Tibial nerve (tissue), 4 donors: ENCODE measurements around the gene C17orf100. TPM values are rescaled to one million over a fixed set of nuclear protein-coding genes. Genes with fewer than 3 reads are reported as not detected.

Source experiments
- DNase-seq, 2 donors: peaks; one replicate each; pipeline ENCODE4 v3.0.0-alpha.2; 2019; ENCODE audit warnings: low spot score in 2 of 2
- H3K27ac ChIP-seq, 4 donors: fragments of 200-600 bp; sonication (generic) in 3 of 4; one replicate each; pipeline ENCODE4 v1.5.1; 2017 to 2019; ENCODE audit warnings: mild to moderate bottlenecking in 1 of 4
- H3K27me3 ChIP-seq, 2 donors: fragments of 200-600 bp; sonication (generic) in 1 of 2; one replicate each; pipeline versions ENCODE4 v1.5.1 to v1.6.0; 2017 to 2019
- H3K36me3 ChIP-seq, 3 donors: fragments of 200-600 bp; sonication (generic); one replicate each; pipeline ENCODE4 v1.5.1; 2018 to 2019
- H3K4me1 ChIP-seq, 4 donors: fragments of 200-600 bp; sonication (generic) in 3 of 4; one replicate each; pipeline ENCODE4 v1.5.1; 2017 to 2019
- H3K4me3 ChIP-seq, 4 donors: fragments of 200-600 bp; sonication (generic) in 3 of 4; one replicate each; pipeline ENCODE4 v1.5.1; 2017 to 2019; ENCODE audit warnings: mild to moderate bottlenecking in 1 of 4, moderate library complexity in 1 of 4
- H3K9me3 ChIP-seq, 4 donors: fragments of 200-600 bp; sonication (generic) in 3 of 4; one replicate each; pipeline ENCODE4 v1.5.1; 2017 to 2019
- EP300 ChIP-seq, 2 donors: sonication (generic); formaldehyde crosslinking; IDR thresholded peaks; one replicate each; pipeline ENCODE4 v1.6.1; 2017; ENCODE audit warnings: antibody characterized with exemption in 2 of 2, mild to moderate bottlenecking in 1 of 2
- POLR2A ChIP-seq, 2 donors: fragments of 450-650 bp; IDR thresholded peaks; one replicate each; pipeline ENCODE4 v1.6.1; 2017; ENCODE audit warnings: antibody characterized with exemption in 2 of 2, mild to moderate bottlenecking in 2 of 2, moderate library complexity in 2 of 2
- WGBS, 2 donors: methylation state at CpG; one replicate each; pipeline ENCODE4 v1.1.5; 2018; 5-methylcytosine and 5-hydroxymethylcytosine counted together
- total RNA-seq, 4 donors: library from RNA; depleted of rRNA; stranded (reverse); fragments of >200 nt; gene quantifications; one replicate each; pipeline ENCODE4 v1.1.0, GENCODE V29; 2016
- TF ChIP-seq, protein P1 (sequence below), 5 experiments: fragments of 200-600 bp in 3 of 5; fragments of 450-650 bp in 2 of 5; sonication (generic) in 3 of 5; IDR thresholded peaks; one replicate each; pipeline ENCODE4 v1.5.1; 2016 to 2019; ENCODE audit warnings: antibody characterized with exemption in 5 of 5, mild to moderate bottlenecking in 3 of 5, moderate library complexity in 2 of 5

The C17orf100 gene
- 1 to 10 TPM in 3 of 4 donors, not detected in 1; 2.1 to 3.9 (median 3.5) TPM for total RNA-seq

DNA sequence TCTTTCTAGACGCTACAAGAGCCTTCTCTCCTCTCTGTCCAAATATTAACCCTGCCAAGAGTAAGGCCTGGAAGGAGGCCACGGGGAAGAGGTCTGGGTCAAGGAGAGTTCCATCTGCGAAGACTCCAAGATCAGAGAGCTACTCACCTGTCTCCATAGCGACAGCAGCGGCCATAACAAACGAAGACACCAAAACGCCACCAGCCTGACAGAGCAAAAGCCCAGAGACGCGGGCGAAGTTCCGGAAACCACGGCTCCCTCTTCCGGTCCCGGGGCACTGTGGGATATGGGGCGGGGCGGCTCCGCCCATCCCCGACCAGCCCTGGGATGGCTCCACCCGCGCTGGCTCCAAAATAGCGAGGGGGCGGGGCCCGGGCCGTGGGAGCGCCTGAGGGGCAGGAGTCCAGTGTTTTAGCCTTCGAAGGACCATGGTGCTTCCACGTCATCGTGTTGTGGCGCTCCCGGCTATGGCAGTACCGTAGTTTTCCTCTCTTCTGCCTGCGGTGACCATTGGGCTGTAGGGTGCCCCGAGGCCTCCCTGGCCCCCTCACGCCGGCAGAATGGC is at the start of gene C17orf100, which contains the start of gene MED31:
TSS of gene C17orf100 (plus strand) at position 409 of the 565 bp plus-strand sequence. CDS start at position 561, 152 bp downstream.
TSS of gene MED31 (minus strand) at position 252 of the 565 bp plus-strand sequence. CDS start at position 175, 77 bp downstream.
- DNase-seq: peak; percentile 85 to 90
- Histone ChIP-seq H3K27me3 (peaks cover 0 to 23% of the 10 kb centered on the region in 2 donors), H3K4me3 (peak within 1 kb of the TSS; percentile 58 to 88 (median 86)), H3K27ac (peak within 1 kb of the TSS; percentile 59 to 88 (median 78)), H3K4me1 (peaks cover 4 to 54% (median 19%) of the 10 kb centered on the region in 4 donors), H3K36me3 (peaks cover 0 to 33% (median 0%) of the 10 kb centered on the region in 3 donors), H3K9me3 (no peaks in the 10 kb centered on the region)
- TF ChIP-seq POLR2A (IDR thresholded peaks at IDR 0.05) (peak; percentile 19 to 57), EP300 (IDR thresholded peaks at IDR 0.05) (peak; percentile 64 to 87)
- TF ChIP-seq, protein P1, sequence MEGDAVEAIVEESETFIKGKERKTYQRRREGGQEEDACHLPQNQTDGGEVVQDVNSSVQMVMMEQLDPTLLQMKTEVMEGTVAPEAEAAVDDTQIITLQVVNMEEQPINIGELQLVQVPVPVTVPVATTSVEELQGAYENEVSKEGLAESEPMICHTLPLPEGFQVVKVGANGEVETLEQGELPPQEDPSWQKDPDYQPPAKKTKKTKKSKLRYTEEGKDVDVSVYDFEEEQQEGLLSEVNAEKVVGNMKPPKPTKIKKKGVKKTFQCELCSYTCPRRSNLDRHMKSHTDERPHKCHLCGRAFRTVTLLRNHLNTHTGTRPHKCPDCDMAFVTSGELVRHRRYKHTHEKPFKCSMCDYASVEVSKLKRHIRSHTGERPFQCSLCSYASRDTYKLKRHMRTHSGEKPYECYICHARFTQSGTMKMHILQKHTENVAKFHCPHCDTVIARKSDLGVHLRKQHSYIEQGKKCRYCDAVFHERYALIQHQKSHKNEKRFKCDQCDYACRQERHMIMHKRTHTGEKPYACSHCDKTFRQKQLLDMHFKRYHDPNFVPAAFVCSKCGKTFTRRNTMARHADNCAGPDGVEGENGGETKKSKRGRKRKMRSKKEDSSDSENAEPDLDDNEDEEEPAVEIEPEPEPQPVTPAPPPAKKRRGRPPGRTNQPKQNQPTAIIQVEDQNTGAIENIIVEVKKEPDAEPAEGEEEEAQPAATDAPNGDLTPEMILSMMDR (IDR thresholded peaks at IDR 0.05): peak in 1 of 5 experiments; percentile 19
- WGBS, 2 donors: 1% methylated on average over 13 to 20 of the region's 35 CpGs

DNA sequence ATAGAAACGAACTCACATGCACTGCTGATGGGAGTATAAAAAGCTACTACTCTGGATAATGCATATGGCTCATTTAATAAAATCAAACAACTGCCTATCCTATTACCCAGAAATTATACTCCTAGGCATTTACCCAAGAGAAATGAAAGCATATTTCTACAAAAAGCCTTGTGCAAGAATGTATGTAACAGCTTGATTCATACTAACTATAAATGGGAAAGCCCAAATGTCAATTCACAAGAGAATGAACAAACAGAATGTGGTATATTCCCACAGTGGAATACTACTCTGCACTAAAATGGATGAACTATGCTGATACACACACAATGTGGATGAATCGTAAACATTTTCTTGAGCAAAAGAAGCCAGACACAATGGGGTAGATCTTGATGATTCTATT is 49.4 kb upstream of the C17orf100 start:
- DNase-seq: no peak
- no peaks in the 10 kb centered on the region for H3K27me3 ChIP-seq
- 95 to 97% methylated on average over 2 of the region's 2 CpGs for WGBS, 2 donors
- no peak overlapping the region for H3K4me3 ChIP-seq
- TF ChIP-seq EP300 (IDR thresholded peaks at IDR 0.05) (no peak), POLR2A (IDR thresholded peaks at IDR 0.05) (no peak)
- TF ChIP-seq, protein P1 (IDR thresholded peaks at IDR 0.05): no peak
- H3K9me3 ChIP-seq: no peaks in the 10 kb centered on the region
- H3K27ac ChIP-seq: no peak overlapping the region
- H3K4me1 ChIP-seq: peaks cover 0 to 36% (median 5%) of the 10 kb centered on the region in 4 donors
- peaks cover 0 to 35% (median 0%) of the 10 kb centered on the region in 3 donors for H3K36me3 ChIP-seq

DNA sequence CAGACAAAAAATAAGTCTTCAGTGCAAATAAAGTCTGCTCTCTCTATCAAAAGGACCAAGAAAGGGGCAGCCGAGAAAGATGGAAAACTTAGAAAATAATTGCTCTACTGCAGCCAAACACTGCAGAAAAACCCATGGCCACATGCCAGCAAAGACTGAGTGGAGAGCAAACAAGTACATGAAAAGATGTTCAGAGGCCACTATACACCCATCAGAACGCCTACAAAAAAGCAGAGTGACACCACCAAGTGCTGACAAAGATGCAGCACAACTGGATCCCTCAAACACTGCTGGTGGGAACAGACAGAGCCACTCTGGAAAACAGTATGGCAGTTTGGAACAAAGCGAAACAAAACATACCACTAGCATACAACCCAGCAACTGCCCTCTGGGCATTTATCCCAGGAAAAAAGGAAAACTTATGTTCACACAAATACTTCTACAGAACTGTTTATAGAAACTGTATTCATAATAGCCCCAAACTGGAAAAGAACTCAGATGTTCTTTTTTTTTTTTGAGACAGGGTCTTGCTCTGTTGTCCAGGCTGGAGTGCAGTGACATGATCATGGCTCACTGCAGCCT is 47.7 kb upstream of the C17orf100 start:
- H3K4me3 ChIP-seq: no peak overlapping the region
- TF ChIP-seq, protein P1 (IDR thresholded peaks at IDR 0.05): no peak
- no peak for TF ChIP-seq POLR2A (IDR thresholded peaks at IDR 0.05)
- TF ChIP-seq EP300 (IDR thresholded peaks at IDR 0.05): no peak
- H3K36me3 ChIP-seq: peaks cover 0 to 52% (median 7%) of the 10 kb centered on the region in 3 donors
- H3K27ac ChIP-seq: no peak overlapping the region
- 41 to 51% methylated on average over 3 of the region's 3 CpGs for WGBS, 2 donors
- H3K4me1 ChIP-seq: peaks cover 0 to 29% (median 3%) of the 10 kb centered on the region in 4 donors
- H3K27me3 ChIP-seq: no peaks in the 10 kb centered on the region
- no peaks in the 10 kb centered on the region for H3K9me3 ChIP-seq
- peak in 1 of 2 donors; percentile 10 for DNase-seq

GRCh38 chr17:6605142-6605541 is 46.4 kb upstream of the C17orf100 start:
- Histone ChIP-seq H3K27ac (no peak overlapping the region), H3K4me3 (no peak overlapping the region), H3K4me1 (peaks cover 0 to 16% (median 0%) of the 10 kb centered on the region in 4 donors), H3K9me3 (no peaks in the 10 kb centered on the region), H3K27me3 (no peaks in the 10 kb centered on the region), H3K36me3 (peaks cover 0 to 65% (median 10%) of the 10 kb centered on the region in 3 donors)
- DNase-seq: no peak
- TF ChIP-seq EP300 (IDR thresholded peaks at IDR 0.05) (no peak), POLR2A (IDR thresholded peaks at IDR 0.05) (no peak)
- TF ChIP-seq, protein P1 (IDR thresholded peaks at IDR 0.05): no peak
- 92 to 93% methylated on average over 6 of the region's 6 CpGs for WGBS, 2 donors

DNA sequence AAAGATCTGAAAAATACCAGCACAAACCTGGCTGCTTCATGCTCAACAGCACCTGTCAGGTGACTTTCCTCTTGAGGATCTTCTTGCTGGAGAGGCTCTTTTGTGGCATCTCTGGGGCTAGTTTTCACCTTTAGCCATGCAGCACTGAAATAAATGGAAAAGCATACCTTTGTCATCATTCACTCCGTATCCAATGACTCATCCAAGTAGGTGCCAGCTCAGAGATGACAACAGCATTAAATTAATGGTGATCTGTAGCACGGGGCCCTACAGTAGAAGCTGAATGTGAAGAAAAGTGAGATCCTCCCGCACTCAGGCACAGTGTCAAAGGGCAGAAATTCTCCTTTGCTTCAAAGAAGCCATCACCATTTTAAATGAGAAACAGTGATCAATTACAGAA is 43.2 kb upstream of the C17orf100 start:
- Histone ChIP-seq H3K4me3 (no peak overlapping the region), H3K9me3 (no peaks in the 10 kb centered on the region), H3K27ac (no peak overlapping the region), H3K4me1 (peaks cover 0 to 9% (median 0%) of the 10 kb centered on the region in 4 donors), H3K27me3 (no peaks in the 10 kb centered on the region), H3K36me3 (peaks cover 0 to 76% (median 10%) of the 10 kb centered on the region in 3 donors)
- DNase-seq: no peak
- WGBS, 2 donors: 94 to 97% methylated on average over 3 of the region's 3 CpGs
- no peak for TF ChIP-seq EP300 (IDR thresholded peaks at IDR 0.05)
